Thyroid gland (tissue), 4 donors: ENCODE measurements around the gene PSMD11. TPM values are rescaled to one million over a fixed set of nuclear protein-coding genes. Genes with fewer than 3 reads are reported as not detected.
A peak's percentile ranks its signal among the peaks of the same experiment; 100 is the strongest.
"Not testable (repeated sequence)": the region's sequence is repeated elsewhere in the genome, so short reads cannot be mapped to it uniquely, and the experiment has no call there.

Experiments used
- DNase-seq, 2 donors: peaks; one replicate each; pipeline ENCODE4 v3.0.0-alpha.2; 2019
- H3K27ac ChIP-seq, 3 donors: fragments of 200-600 bp; sonication (generic); 1 replicate in 2 of 3; 2 replicates in 1 of 3; pipeline ENCODE4 v1.5.1; 2016 to 2019; ENCODE audit warnings: mild to moderate bottlenecking in 1 of 3, moderate library complexity in 1 of 3
- H3K27me3 ChIP-seq: fragments of 200-600 bp; sonication (generic); one replicate; pipeline ENCODE4 v1.5.1; 2019
- H3K36me3 ChIP-seq, 2 donors: fragments of 200-600 bp; sonication (generic); one replicate each; pipeline ENCODE4 v1.5.1; 2016 to 2019
- H3K4me1 ChIP-seq, 2 donors: fragments of 200-600 bp; sonication (generic); one replicate each; pipeline ENCODE4 v1.5.1; 2017 to 2019
- H3K4me3 ChIP-seq, 3 donors: fragments of 200-600 bp; sonication (generic); replicated peaks in 1 of 3; 1 replicate in 2 of 3; 2 replicates in 1 of 3; pipeline ENCODE4 v1.5.1; 2016; ENCODE audit warnings: mild to moderate bottlenecking in 1 of 3
- H3K9me3 ChIP-seq: fragments of 200-600 bp; sonication (generic); one replicate; pipeline ENCODE4 v1.5.1; 2017
- POLR2A ChIP-seq, 2 donors: fragments of 450-650 bp; IDR thresholded peaks; one replicate each; pipeline ENCODE4 v1.6.1; 2017; ENCODE audit warnings: antibody characterized with exemption in 2 of 2, mild to moderate bottlenecking in 2 of 2, moderate library complexity in 1 of 2
- WGBS, 2 donors: methylation state at CpG; one replicate each; pipeline ENCODE4 v1.1.5; 2017; 5-methylcytosine and 5-hydroxymethylcytosine counted together
- intact Hi-C: fragments of 100-400 bp; cut with DNase I; formaldehyde crosslinking; loops from one replicate; pipeline ENCODE4 v1.15.1; 2023
- total RNA-seq, 4 donors: library from RNA; depleted of rRNA; stranded (reverse); fragments of >200 nt; gene quantifications; one replicate each; pipeline ENCODE4 v1.2.3, GENCODE V29; 2016
- TF ChIP-seq, protein P1 (sequence below), 6 experiments: fragments of 200-600 bp in 3 of 6; fragments of 450-650 bp in 3 of 6; sonication (generic) in 3 of 6; IDR thresholded peaks; one replicate each; pipeline ENCODE4 v1.5.1; 2016 to 2019; ENCODE audit warnings: antibody characterized with exemption in 6 of 6, mild to moderate bottlenecking in 2 of 6, inconsistent platforms in 1 of 6, moderate library complexity in 1 of 6

PSMD11 gene
- total RNA-seq, 4 donors from 2014 or later, result 41.3 to 73.8 (median 64.3) TPM

DNA sequence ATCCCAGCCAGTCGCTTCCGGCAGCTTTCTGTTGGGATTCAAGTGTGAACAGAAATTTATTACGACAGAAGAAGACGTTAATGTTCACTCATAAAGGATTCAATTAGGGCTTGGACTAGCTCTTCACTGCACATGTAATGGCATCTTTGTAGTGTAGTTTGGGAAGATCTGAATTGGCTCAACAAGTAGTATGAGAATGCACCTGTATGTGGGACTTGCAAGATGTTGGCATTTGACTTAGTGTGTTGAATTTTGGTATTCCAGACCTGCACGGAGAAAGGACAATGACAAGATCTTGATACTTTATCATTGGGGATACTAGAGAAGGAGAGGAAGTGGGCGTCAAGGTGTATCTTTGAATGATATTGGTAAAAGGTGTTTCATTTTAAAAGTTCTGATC is 1.2 kb downstream of the PSMD11 start:
- TF ChIP-seq POLR2A (IDR thresholded peaks at IDR 0.05), result no peak
- TF ChIP-seq, protein P1, sequence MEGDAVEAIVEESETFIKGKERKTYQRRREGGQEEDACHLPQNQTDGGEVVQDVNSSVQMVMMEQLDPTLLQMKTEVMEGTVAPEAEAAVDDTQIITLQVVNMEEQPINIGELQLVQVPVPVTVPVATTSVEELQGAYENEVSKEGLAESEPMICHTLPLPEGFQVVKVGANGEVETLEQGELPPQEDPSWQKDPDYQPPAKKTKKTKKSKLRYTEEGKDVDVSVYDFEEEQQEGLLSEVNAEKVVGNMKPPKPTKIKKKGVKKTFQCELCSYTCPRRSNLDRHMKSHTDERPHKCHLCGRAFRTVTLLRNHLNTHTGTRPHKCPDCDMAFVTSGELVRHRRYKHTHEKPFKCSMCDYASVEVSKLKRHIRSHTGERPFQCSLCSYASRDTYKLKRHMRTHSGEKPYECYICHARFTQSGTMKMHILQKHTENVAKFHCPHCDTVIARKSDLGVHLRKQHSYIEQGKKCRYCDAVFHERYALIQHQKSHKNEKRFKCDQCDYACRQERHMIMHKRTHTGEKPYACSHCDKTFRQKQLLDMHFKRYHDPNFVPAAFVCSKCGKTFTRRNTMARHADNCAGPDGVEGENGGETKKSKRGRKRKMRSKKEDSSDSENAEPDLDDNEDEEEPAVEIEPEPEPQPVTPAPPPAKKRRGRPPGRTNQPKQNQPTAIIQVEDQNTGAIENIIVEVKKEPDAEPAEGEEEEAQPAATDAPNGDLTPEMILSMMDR (IDR thresholded peaks at IDR 0.05), result no peak
- H3K27me3 ChIP-seq, result no peaks in the 10 kb centered on the region
- peak overlapping the region; percentile 29 to 81 (median 67) for H3K4me3 ChIP-seq
- intact Hi-C loops, result no loop called here
- peaks cover 18 to 19% of the 10 kb centered on the region in 2 donors for H3K4me1 ChIP-seq
- 23 to 25% methylated on average over 6 of the region's 6 CpGs for WGBS, 2 donors
- H3K9me3 ChIP-seq, result no peaks in the 10 kb centered on the region
- H3K27ac ChIP-seq, result no peak overlapping the region
- no peak for DNase-seq
- H3K36me3 ChIP-seq, result peaks cover 13 to 14% of the 10 kb centered on the region in 2 donors

DNA sequence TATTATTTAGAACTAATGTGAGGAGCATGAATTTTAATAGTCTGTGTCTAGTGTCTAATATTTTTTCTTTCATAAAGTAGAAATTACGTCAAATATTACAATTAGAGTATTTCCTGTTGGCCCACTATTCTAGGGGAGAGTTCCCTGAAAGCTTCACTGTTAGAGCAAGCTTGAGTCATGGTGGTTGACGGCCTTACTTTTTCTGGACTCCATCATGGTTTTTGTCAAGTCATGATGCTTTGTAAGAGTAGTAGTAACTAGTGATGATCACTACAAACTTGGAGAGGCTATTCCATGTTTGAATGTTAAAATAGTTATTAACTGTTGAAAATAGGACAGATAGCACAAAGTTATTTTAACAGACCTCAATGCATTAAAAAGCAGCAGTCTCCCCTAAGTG is 1.7 kb downstream of the PSMD11 start:
- no peak for DNase-seq
- Histone ChIP-seq H3K36me3 (peaks cover 13 to 14% of the 10 kb centered on the region in 2 donors), H3K27me3 (no peaks in the 10 kb centered on the region), H3K9me3 (no peaks in the 10 kb centered on the region), H3K4me3 (no peak overlapping the region), H3K27ac (no peak overlapping the region), H3K4me1 (peaks cover 18 to 19% of the 10 kb centered on the region in 2 donors)
- intact Hi-C loops, result no loop called here
- no peak for TF ChIP-seq POLR2A (IDR thresholded peaks at IDR 0.05)
- TF ChIP-seq, protein P1 (IDR thresholded peaks at IDR 0.05), result no peak
- 68 to 82% methylated on average over 2 of the region's 2 CpGs for WGBS, 2 donors

DNA sequence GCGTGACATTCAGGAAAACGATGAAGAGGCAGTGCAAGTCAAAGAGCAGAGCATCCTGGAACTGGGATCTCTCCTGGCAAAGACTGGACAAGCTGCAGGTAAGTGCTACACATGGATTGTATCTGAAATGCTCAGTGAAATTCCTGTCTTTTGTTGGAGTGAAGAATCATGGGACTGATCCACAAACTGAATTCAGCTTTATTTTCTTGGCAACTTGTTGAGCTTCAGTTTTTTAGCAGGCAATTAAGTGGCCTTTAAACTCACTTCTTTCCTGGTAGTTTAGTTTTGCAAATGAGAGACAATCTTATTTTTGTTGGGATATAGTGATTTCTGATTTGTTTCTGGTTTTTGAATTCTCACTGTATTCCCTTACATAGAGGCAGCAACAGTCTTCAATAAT is 2.6 kb downstream of the PSMD11 start:
- H3K36me3 ChIP-seq, result peaks cover 13 to 18% of the 10 kb centered on the region in 2 donors
- WGBS, 2 donors, result 42 to 51% methylated on average over 2 of the region's 2 CpGs
- no peak overlapping the region for H3K4me3 ChIP-seq

DNA sequence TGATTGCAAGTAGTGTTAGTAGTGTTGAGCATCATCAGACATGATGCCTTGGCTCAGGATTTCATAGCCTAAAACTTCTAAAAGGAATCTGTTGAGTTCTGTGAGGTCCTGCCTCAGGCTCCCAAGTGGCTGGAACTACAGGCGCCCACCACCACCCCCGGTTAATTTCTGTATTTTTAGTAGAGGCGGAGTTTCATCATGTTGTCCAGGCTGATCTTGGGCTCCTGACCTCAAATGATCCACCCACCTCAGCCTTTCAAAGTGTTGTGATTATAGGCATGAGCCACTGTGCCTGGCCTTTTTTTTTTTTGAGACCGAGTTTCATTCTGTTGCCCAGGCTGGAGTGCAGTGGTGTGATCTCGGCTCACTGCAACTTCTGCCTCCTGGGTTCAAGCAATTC is 5.7 kb downstream of the PSMD11 start:
- Histone ChIP-seq H3K4me3 (no peak overlapping the region), H3K27me3 (no peaks in the 10 kb centered on the region), H3K9me3 (no peaks in the 10 kb centered on the region), H3K27ac (no peak overlapping the region), H3K36me3 (peaks cover 20 to 44% of the 10 kb centered on the region in 2 donors), H3K4me1 (peaks cover 12 to 18% of the 10 kb centered on the region in 2 donors)
- DNase-seq, result no peak
- intact Hi-C loops, result no loop called here
- TF ChIP-seq, protein P1 (IDR thresholded peaks at IDR 0.05), result no peak
- TF ChIP-seq POLR2A (IDR thresholded peaks at IDR 0.05), result no peak
- WGBS, 2 donors, result 98 to 100% methylated on average over 5 of the region's 5 CpGs

More for the DNA sequence above, 2.6 kb downstream of the PSMD11 start:
- no peak overlapping the region for H3K27ac ChIP-seq
- intact Hi-C loops, result no loop called here
- no peaks in the 10 kb centered on the region for H3K27me3 ChIP-seq
- no peak for DNase-seq
- TF ChIP-seq, protein P1 (IDR thresholded peaks at IDR 0.05), result no peak
- no peak for TF ChIP-seq POLR2A (IDR thresholded peaks at IDR 0.05)
- no peaks in the 10 kb centered on the region for H3K9me3 ChIP-seq
- peaks cover 18 to 19% of the 10 kb centered on the region in 2 donors for H3K4me1 ChIP-seq

DNA sequence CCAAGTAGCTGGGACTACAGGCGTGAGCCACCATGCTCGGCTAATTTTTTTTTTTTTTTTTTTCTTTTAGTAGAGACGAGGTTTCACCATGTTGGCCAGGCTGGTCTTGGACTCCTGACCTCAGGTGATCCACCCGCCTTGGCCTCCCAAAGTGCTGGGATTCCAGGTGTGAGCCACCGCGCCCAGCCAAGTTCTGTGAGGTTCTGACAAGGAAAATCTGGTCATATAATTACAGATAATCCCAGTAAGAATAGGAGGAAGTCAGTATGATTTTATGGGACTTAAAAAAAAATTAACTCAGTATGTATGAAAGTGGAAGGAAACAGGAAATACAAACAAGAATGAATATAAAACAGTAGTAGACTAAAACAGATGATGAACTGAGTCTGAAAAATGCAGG is 6.1 kb downstream of the PSMD11 start:
- DNase-seq, H3K4me3 ChIP-seq, intact Hi-C loops, H3K9me3 ChIP-seq, H3K27me3 ChIP-seq, H3K27ac ChIP-seq: not testable (repeated sequence)
- Histone ChIP-seq H3K4me1 (peaks cover 12 to 16% of the 10 kb centered on the region in 2 donors), H3K36me3 (peaks cover 20 to 48% of the 10 kb centered on the region in 2 donors)
- WGBS, 2 donors, result 92 to 95% methylated on average over 6 of the region's 6 CpGs

DNA sequence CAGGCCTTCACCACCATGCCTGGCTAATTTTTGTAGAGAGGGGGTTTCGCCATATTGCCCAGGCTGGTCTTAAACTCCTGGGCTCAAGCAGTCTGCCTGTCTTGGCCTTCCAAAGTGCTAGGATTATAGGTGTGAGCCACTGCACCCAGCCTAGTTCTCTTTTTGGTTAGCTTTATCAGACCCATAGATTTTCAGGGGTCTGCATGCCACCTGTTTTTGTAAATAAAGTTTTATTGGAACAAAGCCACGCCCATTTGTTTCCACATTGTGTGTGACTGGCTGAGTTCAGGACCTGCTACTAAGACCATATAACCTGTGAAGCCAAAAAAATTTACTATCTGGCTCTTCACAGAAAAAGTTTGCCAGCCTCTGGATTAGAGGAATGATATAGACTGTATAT is 7.6 kb downstream of the PSMD11 start:
- intact Hi-C loops, result no loop called here
- TF ChIP-seq, protein P1 (IDR thresholded peaks at IDR 0.05), result no peak
- no peak for TF ChIP-seq POLR2A (IDR thresholded peaks at IDR 0.05)
- 70 to 76% methylated on average over 2 of the region's 2 CpGs for WGBS, 2 donors
- DNase-seq, result no peak
- H3K36me3 ChIP-seq, result peaks cover 25 to 58% of the 10 kb centered on the region in 2 donors
- H3K4me1 ChIP-seq, result peaks cover 1 to 3% of the 10 kb centered on the region in 2 donors
- H3K27ac ChIP-seq, result no peak overlapping the region
- no peaks in the 10 kb centered on the region for H3K27me3 ChIP-seq
- H3K9me3 ChIP-seq, result no peaks in the 10 kb centered on the region
- no peak overlapping the region for H3K4me3 ChIP-seq
